Measurements from ENCODE around the gene TAF6.
A peak's percentile ranks its signal among the peaks of the same experiment; 100 is the strongest.
"Not testable (repeated sequence)": the region's sequence is repeated elsewhere in the genome, so short reads cannot be mapped to it uniquely, and the experiment has no call there.

Gene TAF6

GRCh38 chr7:100137851-100138760 lies 18.9 kb upstream of the TAF6 start:
- no peak for TF ChIP-seq POLR2A (IDR thresholded peaks at IDR 0.05; ENCODE audit: low read length)
- no peak for TF ChIP-seq GATA1 (IDR thresholded peaks at IDR 0.05; ENCODE audit: low read depth, low read length)
- DNase-seq: no peak

GRCh38 chr7:100132697-100133151 lies 13.6 kb upstream of the TAF6 start:
- peak; percentile 63 to 81 for DNase-seq
- TF ChIP-seq POLR2A (IDR thresholded peaks at IDR 0.05; ENCODE audit: low read length): no peak
- TF ChIP-seq GATA1 (IDR thresholded peaks at IDR 0.05; ENCODE audit: low read depth, low read length): no peak

GRCh38 chr7:100132126-100132525 lies 13.0 kb upstream of the TAF6 start:
- DNase-seq: no peak
- TF ChIP-seq GATA1 (IDR thresholded peaks at IDR 0.05; ENCODE audit: low read depth, low read length) (no peak), POLR2A (IDR thresholded peaks at IDR 0.05; ENCODE audit: low read length) (no peak)

- DNase-seq: peak; percentile 70 to 85
These were observed 11.7 kb upstream of the TAF6 start for GRCh38 chr7:100130608-100131453.

GRCh38 chr7:100130220-100130607 lies 11.1 kb upstream of the TAF6 start:
- not testable (repeated sequence) for DNase-seq

More at GRCh38 chr7:100130608-100131453, 11.7 kb upstream of the TAF6 start:
- TF ChIP-seq POLR2A (IDR thresholded peaks at IDR 0.05; ENCODE audit: low read length): no peak
- TF ChIP-seq GATA1 (IDR thresholded peaks at IDR 0.05; ENCODE audit: low read depth, low read length): no peak

- DNase-seq: peak in 1 of 2 experiments; percentile 40
- TF ChIP-seq POLR2A (IDR thresholded peaks at IDR 0.05; ENCODE audit: low read length) (no peak), GATA1 (IDR thresholded peaks at IDR 0.05; ENCODE audit: low read depth, low read length) (no peak)
These were observed 9.4 kb upstream of the TAF6 start for GRCh38 chr7:100128637-100128963.

GRCh38 chr7:100127866-100128636 lies 8.9 kb upstream of the TAF6 start:
- TF ChIP-seq GATA1 (IDR thresholded peaks at IDR 0.05; ENCODE audit: low read depth, low read length) (no peak), POLR2A (IDR thresholded peaks at IDR 0.05; ENCODE audit: low read length) (peak; percentile 29)
- peak; percentile 64 to 65 for DNase-seq

- peak; percentile 97 to 98 for DNase-seq
- TF ChIP-seq GATA1 (IDR thresholded peaks at IDR 0.05; ENCODE audit: low read depth, low read length) (no peak), POLR2A (IDR thresholded peaks at IDR 0.05; ENCODE audit: low read length) (peak; percentile 71)
These were observed 8.0 kb upstream of the TAF6 start, which contains the start of gene MBLAC1 for GRCh38 chr7:100126931-100127865. Gene MBLAC1 (plus strand): TSS chr7:100126967. CDS start chr7:100127396, 429 bp downstream.

GRCh38 chr7:100126239-100126930 lies 7.2 kb upstream of the TAF6 start:
- peak; percentile 79 for TF ChIP-seq POLR2A (IDR thresholded peaks at IDR 0.05; ENCODE audit: low read length)
- no peak for TF ChIP-seq GATA1 (IDR thresholded peaks at IDR 0.05; ENCODE audit: low read depth, low read length)
- no peak for DNase-seq

GRCh38 chr7:100124301-100125230 lies 5.4 kb upstream of the TAF6 start:
- no peak for TF ChIP-seq POLR2A (IDR thresholded peaks at IDR 0.05; ENCODE audit: low read length)
- TF ChIP-seq GATA1 (IDR thresholded peaks at IDR 0.05; ENCODE audit: low read depth, low read length): no peak
- DNase-seq: peak in 1 of 2 experiments; percentile 58

- peak; percentile 91 to 92 for DNase-seq
- TF ChIP-seq GATA1 (IDR thresholded peaks at IDR 0.05; ENCODE audit: low read depth, low read length): no peak
- TF ChIP-seq POLR2A (IDR thresholded peaks at IDR 0.05; ENCODE audit: low read length): no peak
These were observed 3.4 kb upstream of the TAF6 start for GRCh38 chr7:100122568-100122967.

Data from erythroblast (primary cell).